ENCODE measurements around the gene BTBD16.

GRCh38 chr10:122376364-122376961 is 105.4 kb downstream of the BTBD16 start:
- TF ChIP-seq, protein P1, sequence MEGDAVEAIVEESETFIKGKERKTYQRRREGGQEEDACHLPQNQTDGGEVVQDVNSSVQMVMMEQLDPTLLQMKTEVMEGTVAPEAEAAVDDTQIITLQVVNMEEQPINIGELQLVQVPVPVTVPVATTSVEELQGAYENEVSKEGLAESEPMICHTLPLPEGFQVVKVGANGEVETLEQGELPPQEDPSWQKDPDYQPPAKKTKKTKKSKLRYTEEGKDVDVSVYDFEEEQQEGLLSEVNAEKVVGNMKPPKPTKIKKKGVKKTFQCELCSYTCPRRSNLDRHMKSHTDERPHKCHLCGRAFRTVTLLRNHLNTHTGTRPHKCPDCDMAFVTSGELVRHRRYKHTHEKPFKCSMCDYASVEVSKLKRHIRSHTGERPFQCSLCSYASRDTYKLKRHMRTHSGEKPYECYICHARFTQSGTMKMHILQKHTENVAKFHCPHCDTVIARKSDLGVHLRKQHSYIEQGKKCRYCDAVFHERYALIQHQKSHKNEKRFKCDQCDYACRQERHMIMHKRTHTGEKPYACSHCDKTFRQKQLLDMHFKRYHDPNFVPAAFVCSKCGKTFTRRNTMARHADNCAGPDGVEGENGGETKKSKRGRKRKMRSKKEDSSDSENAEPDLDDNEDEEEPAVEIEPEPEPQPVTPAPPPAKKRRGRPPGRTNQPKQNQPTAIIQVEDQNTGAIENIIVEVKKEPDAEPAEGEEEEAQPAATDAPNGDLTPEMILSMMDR (IDR thresholded peaks at IDR 0.05): no peak
- TF ChIP-seq EP300 (IDR thresholded peaks at IDR 0.05): no peak

Measured in stomach (tissue), 4 donors.